HG03354 (cell line): ENCODE measurements around the gene GNG3.
"Not testable (repeated sequence)": the region's sequence is repeated elsewhere in the genome, so short reads cannot be mapped to it uniquely, and the experiment has no call there.

Experiments used
- ATAC-seq: cut with Tn5 transposase; IDR thresholded peaks from one replicate; pipeline ENCODE4 v1.9.1; 2021; ENCODE audit warnings: mild to moderate bottlenecking; ENCODE audit not compliant: unreplicated experiment, poor library complexity, severe bottlenecking

GNG3 gene

DNA sequence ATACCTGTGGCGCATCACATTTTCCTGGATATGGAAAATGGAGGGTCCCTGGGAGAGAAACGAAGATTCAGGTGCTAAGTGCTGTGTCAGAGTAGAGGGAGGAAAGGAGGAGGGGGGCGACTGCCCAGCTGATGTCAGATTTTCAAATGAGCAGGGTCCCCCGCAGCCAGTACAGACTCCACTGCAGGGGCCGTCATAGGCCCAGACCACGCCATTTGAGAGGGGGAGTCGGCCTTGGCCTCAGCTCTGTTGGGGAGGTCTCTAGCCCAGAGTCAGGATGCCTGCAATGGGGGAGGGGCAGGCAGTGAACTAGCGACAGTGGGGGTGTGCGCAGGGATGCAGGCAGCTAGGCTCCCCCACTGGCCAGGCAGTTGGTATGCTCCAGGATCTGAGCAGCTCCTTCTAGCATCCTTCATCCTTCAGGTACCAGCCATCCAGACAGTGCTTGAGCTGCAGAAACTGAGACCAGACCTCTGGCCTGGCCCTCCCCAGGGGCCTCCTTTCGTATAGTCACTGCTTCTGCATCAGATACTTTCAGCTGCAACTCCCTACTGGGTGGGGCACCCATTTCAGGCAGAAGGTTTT lies at the start of gene GNG3, which contains the start of gene BSCL2:
Gene GNG3, plus strand, starts transcription at position 400 of the 585 bp plus-strand sequence. CDS start 620 bp downstream, outside the sequence.
Gene BSCL2, minus strand, starts transcription at position 148 of the 585 bp plus-strand sequence. CDS start 229 bp downstream, outside the sequence.
- ATAC-seq = no peak

DNA sequence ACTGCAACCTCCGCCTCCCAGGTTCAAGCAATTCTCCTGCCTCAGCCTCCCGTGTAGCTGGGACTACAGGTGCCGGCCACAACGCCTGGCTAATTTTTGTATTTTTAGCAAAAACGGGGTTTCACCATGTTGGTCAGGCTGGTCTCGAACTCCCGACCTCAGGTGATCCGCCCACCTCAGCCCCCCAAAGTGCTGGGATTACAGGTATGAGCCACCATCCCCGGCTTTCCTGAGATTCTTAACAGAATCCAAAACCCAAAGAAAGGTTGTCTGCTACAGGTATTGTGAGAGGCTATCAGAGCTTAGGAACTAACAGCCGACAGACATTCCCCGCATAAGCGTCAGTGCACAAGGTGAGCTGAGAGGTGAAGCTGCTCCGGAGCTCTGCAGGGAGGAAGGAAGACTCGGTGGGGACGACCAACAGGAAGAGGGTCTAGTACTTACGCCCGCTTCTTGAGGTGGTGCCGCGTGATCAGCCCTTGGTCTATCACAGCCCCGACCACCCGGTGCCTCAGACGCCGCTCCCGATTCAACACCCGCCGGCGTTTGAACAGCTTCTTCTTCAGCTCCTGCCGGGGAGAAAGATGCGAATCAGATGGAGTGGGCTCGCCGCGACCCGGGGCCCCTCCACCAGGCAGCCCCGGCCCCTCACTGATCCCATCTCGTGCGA lies 42.9 kb upstream of the GNG3 start:
- ATAC-seq = peak; percentile 51

DNA sequence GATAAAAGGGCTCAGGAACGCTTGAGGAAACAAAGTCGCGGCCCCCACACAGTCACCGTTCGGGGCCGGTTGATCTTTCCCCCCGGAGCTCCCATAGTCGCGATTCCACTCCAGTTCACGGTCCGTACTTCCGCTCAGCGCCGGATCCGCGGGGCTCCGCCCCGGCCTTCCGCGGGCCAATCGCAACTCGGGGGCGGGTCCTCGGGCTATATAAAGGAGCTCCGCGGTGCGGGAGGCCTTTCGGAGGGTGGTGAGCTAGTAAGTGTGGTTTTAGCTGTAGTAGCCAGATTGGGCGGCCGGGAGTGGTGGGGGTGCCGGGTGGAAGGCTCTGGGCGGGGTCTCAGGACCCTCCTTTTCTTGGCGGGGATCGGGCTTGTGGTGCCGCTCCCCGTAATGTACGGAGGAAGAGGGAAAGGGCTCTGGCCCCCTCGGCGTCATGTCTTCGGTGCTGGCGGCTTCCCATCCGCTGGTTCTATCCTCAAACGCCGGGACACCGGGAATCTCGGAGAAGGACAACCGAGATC lies 42.3 kb upstream of the GNG3 start, which contains the start of the genes C11orf98 and CSKMT:
Gene C11orf98, minus strand, starts transcription at position 136 of the 524 bp plus-strand sequence. Its CDS starts 41 bp downstream, at position 95.
Gene CSKMT, plus strand, starts transcription at position 238 of the 524 bp plus-strand sequence. CDS start 568 bp downstream, outside the sequence.
- peak; percentile 82 for ATAC-seq

DNA sequence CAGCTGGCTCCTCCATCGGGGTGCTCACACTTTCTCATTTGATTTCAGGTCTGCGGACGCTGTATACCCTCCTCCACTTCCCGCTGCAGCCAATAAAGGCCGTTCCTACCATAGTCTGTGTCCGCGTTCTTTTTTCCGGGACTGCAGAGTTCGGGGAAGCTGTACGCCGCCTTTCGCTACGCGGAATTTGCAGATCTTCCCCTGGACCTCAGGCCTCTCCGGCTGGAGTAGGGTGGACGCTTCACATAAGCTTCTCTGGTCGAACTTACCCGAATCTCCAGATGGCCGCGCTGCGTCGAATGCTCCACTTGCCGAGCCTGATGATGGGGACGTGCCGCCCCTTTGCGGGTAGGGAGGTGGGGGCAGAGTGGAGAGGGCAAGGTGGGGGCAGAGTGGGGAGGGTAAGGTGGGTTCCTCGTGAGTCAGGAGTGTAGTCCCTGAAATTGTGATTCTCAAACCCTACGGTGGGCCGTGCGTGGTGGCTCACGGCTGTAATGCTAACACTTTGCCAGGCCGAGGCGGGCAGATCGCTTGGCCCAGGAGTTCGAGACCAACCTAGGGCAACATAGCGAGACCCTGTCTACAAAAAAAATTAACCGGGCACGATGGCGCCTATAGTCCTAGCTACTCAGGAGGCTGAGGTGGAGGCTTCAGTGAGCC lies 41.7 kb upstream of the GNG3 start:
- peak; percentile 11 for ATAC-seq

DNA sequence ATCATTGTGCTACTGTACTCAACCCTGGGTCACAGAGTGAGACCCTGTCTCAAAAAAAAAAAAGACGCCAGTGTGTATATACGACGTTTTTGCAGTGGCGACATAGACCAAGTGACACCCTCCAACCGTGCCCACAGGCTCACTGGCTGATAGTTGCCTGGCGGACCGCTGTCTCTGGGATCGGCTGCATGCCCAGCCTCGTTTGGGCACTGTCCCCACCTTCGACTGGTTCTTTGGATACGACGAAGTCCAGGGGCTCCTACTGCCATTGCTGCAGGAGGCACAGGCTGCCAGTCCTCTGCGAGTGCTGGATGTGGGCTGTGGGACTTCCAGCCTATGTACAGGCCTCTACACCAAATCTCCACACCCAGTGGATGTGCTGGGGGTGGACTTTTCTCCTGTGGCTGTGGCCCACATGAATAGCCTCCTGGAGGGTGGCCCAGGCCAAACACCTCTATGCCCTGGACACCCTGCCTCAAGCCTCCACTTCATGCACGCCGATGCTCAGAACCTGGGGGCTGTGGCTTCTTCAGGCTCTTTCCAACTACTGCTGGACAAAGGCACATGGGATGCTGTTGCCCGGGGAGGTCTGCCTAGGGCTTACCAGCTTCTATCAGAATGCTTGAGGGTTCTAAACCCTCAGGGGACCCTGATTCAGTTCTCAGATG lies 41.1 kb upstream of the GNG3 start:
- ATAC-seq = no peak

DNA sequence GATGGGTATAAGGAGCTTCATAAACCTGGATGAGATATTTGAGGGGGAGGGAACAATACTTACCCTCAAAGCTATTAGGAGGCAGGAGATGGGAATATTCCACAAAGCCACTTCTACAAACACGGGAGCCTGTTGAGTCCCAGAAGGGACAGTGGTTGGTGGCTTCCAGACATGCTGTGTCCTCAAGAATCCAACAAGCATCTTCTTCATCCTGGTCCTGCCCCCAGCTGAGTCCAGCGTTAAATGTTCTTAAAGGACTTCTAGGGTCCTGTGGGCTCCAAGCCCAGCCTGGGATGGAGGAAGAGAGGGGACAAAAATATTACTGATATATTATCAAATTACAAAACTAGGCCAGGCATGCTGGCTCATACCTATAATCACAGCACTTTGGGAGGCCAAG lies 40.0 kb upstream of the GNG3 start:
- ATAC-seq = no peak

DNA sequence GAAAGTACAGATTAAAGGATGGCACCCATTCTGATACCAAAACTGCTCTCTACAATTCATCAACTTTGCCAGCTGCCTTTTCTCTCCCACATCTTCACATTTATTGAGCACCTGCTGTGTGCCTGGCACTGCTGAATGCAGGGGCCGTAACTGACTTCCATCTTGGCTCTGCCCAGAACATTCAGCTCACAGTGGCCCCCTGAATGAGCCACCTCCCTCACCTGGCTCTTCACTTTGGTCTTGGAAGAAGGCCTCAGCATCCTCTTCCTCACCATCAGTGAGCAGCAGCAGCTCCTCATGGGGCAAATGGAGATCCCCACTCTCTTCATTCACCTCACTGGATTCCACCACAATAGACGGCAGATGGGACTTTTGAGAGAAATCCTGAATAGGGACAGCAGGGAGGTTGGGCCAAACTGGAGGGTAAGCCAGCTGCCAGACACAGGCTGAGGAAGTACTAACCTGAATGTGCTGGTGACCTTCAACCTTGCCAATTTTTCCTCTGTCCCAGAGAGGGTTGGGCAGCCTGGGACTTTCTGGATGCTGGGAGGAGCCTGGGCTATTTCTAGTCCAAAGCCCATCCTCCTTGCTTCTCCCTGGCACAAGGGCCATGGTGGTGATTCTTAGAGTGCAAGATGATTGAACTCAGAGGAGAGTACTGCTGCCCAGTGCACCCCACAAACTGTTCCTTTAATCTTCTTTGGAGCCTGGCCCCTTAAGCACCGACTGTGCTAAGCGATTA lies 37.9 kb upstream of the GNG3 start:
- no peak for ATAC-seq

DNA sequence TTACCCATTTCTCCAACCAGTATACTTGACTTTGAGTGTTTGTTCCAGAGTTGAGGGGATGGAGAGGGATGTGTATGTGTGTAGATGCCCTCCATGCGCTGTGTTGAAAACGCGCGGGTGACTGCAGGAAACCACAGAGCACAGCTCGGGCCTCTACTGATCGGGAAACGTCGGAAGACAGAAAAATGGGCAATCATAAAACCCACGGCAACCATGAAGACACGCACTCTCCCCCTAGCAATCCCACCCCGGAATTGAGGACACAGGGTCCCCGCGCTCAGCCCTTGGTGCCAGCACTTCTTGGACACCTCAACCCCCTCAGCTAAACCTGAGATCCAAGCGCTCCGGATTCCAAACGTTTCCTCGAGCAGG lies 36.3 kb upstream of the GNG3 start:
- no peak for ATAC-seq

DNA sequence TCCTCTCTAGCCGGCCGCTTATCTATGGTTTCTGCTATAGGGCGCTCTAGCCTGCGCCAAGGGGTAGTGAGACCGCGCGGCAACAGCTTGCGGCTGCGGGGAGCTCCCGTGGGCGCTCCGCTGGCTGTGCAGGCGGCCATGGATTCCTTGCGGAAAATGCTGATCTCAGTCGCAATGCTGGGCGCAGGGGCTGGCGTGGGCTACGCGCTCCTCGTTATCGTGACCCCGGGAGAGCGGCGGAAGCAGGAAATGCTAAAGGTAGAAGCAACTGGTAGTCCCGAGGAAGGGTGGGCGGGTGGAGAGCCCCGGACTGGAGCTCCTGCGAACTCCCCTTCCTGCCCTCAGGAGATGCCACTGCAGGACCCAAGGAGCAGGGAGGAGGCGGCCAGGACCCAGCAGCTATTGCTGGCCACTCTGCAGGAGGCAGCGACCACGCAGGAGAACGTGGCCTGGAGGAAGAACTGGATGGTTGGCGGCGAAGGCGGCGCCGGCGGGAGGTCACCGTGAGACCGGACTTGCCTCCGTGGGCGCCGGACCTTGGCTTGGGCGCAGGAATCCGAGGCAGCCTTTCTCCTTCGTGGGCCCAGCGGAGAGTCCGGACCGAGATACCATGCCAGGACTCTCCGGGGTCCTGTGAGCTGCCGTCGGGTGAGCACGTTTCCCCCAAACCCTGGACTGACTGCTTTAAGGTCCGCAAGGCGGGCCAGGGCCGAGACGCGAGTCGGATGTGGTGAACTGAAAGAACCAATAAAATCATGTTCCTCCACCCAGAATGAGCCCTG lies 35.7 kb upstream of the GNG3 start, which contains the start of the genes LBHD1 and UQCC3:
Gene LBHD1, minus strand, starts transcription at position 660 of the 782 bp plus-strand sequence. CDS start 2,236 bp downstream, outside the sequence.
Gene UQCC3, plus strand, starts transcription at position 66 of the 782 bp plus-strand sequence. Its CDS starts 73 bp downstream, at position 139.
- ATAC-seq = peak; percentile 69

DNA sequence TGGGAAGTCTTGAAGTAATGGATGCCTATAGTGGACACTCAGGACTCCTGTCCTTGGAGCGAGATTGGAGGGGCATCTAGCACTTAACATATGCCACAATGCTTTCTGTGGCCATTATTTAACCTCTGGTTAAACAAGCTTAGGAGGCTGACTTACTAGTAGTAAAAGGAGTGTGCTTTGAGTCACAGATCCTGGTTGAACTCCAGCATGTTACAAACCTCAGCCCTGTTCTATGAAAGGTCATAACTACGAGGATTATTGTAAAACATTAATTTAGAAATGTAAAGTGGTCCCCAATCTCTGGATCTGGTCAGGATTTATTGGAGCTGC lies 34.3 kb upstream of the GNG3 start:
- no peak for ATAC-seq

DNA sequence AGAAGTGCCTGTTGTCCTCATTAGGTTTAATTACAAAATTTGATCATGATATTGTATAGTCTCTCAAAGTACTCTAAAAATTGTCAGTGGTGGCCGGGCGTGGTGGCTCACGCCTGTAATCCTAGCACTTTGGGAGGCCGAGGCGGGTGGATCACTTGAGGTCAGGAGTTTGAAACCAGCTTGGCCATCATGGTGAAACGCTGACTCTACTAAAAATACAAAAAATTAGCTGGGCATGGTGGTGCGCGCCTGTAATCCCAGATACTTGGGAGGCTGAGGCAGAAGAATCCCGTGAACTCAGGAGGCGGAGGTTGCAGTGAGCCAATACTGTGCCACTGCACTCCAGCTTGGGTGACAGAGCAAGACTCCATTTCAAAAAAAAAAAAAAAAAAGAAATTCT lies 32.1 kb upstream of the GNG3 start:
- ATAC-seq = not testable (repeated sequence)

DNA sequence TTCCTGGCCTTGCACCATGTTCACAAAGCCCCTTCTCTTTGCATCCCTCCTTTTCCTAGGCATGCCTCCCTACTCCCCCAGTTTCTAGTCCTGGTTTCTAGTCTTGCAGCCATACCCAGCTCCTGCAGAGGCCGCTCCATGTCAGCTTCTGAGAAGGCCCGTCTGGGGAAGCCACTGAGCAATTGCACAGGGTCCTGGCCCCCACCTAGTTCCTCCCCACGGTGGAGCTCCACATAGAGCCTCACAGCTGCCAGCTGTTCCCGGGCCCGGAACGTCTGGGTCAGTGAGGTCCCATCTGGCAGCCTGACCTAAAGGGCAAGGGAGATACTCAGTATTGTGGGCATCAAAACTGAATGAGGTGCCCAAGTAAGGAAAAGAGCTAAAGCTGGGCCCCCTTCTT lies 30.8 kb upstream of the GNG3 start:
- no peak for ATAC-seq

DNA sequence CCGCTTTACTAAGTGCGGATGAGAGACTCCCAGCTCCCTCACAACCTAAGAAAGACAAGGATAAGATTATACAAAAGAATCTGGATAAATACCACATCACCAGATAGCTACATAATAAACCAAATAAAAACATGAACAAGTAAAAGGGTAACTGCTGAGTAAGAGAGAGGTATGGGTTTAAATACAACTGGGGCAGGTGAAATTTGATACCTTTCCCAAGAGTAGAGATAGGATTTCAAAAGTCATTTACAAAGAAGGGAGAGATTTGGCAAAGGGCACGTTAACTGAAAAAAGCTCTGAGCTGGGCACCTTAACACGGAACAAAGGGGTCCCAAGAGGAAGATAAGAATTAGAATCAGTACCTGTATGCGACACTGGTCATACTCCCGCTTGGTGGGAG lies 30.3 kb upstream of the GNG3 start:
- no peak for ATAC-seq

DNA sequence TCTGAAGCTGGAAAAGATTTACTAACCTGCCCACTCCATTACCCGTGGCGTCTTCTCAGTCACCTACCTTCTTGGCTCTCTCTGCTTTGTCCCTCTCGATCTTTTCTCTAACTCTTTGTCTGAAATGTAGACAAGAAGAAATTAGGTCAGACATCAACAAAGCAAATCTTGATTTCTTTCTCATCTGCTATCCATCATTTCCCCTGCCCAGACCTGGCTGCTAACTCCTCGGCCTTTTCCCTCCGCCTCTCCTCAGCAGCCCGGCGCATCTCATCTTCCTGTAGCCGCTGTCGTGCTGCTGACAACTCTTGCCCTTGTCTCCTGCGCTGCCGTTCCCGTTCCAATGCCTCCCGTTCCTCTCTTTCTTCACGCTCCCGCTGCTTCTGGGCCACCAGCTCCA lies 29.8 kb upstream of the GNG3 start:
- ATAC-seq = no peak

DNA sequence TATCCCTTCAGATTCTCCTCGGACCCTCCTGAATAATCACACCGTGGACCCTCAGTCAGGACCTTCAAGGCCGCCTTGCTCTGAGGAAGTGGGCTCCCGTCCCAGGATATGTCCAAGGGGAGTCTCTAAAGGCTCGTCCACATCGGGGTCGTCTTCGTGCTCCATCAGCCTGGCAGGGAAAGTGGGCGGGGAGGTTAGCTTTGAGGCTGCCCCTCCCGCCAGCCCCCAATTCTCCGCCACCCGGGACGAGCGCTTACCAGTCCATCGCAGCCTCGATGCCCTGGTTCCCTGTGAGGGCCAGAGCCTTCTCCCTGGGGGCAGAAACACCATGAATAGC lies 29.1 kb upstream of the GNG3 start:
- ATAC-seq = no peak

DNA sequence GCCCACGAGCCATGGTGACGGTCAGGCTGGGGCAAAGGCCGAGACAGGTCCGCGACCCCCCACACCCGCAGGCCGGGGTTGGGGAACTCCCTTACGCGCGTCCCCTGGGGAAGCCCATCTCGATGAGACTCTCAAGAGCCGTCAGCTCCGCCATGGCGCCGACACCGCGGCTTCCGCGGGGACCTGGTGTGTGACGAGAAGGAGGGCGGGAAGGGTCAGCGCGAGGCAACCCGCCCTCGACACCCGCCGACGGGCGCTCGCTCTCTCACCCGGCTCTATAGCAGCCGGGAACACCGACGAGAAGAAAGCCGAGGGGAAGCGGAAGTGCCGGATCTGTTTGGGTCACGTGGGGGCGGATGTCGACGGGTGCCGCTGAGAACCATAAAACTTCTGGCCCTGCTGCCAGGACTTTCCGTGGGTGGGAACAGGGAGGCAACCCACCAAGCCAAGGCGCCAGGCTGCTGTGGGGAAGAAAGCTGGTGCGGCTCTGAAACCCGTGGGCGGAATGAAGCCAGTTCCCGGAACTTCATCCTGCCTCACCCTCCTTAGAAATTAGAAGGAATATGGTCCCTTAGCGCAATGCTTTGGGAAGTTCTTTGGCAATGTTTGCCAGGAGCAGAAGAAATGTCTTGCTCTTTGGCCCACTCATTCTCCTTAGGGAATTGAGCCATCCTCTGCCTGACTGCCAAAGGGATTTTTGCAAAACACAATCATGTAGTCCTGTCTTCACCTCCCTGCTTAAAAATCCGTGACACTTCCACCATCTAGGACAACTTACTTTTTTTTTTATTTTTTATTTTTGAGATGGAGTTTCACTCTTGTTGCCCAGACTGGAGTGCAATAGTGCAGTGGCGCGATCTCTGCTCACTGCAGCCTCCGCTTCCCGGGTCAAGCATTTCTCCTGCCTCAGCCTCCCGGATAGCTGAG lies 28.4 kb upstream of the GNG3 start, which contains the start of gene UBXN1:
Gene UBXN1, minus strand, starts transcription at position 304 of the 927 bp plus-strand sequence. Its CDS starts 150 bp downstream, at position 154.
- ATAC-seq = peak; percentile 72

DNA sequence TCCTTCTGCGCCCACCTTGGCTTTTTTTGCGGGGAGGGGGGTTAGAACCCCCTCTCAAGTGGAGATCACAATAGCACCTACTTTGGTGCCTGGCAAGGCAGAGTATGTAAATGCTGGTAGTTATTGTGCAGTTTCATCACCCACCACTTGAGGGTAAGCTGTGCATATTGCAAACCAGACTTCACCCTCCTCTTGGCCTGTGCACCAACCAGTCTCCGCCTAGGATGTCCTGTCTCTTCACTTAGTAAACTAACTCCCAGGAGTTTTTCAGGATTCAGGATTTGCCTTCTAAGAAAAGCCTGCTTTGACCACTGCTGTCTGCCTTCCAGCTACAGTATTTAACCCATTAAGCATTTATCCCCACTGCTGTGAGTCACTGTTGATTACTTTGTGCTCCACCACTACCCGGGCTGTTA lies 26.6 kb upstream of the GNG3 start:
- peak; percentile 68 for ATAC-seq
